Testis (tissue), 2 donors: ENCODE results near the gene ING4.

Source experiments
- CTCF ChIP-seq, 3 experiments: fragments of 450-650 bp in 2 of 3; fragments of 200-600 bp in 1 of 3; sonication (generic) in 1 of 3; IDR thresholded peaks; one replicate each; pipeline ENCODE4 v1.5.1; 2016 to 2019; ENCODE audit warnings: antibody characterized with exemption in 3 of 3, mild to moderate bottlenecking in 2 of 3, moderate library complexity in 1 of 3
- POLR2A ChIP-seq: fragments of 450-650 bp; IDR thresholded peaks from one replicate; pipeline ENCODE4 v1.6.1; 2017; ENCODE audit warnings: antibody characterized with exemption, mild to moderate bottlenecking, moderate library complexity

GRCh38 chr12:6646276-6647082 is 16.4 kb downstream of the ING4 start:
- TF ChIP-seq CTCF (IDR thresholded peaks at IDR 0.05) = no peak
- no peak for TF ChIP-seq POLR2A
